ENCODE results near the gene UBE2J1. TPM values are rescaled to one million over a fixed set of nuclear protein-coding genes. Genes with fewer than 3 reads are reported as not detected.

UBE2J1 gene
- total RNA-seq, 1 experiment from 2014 or later: 23.3 TPM

DNA sequence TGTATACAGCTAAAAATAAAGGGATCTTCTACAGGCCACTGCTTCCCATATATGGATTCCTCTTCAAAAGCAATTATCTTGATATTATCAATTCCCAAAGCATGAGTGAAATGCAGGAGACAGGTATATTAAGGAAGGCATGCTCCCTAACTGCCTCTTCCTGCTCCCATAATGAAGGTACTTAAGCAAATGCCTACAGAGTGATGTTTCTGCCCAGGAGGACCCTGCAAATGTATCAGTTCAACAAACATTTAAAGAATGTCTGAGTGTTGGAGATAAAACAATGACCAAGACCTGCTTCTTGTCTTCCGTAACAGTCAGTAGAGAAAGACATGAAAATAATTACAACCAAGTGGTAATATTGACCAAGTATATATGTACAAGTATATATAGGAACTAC, 4.2 kb downstream of the UBE2J1 start:
- no TSS peak for BruUV-seq (replicated peaks)
- POLR2A ChIA-PET: no interaction called here
- intact Hi-C loops (cut with micrococcal nuclease): no loop called here

DNA sequence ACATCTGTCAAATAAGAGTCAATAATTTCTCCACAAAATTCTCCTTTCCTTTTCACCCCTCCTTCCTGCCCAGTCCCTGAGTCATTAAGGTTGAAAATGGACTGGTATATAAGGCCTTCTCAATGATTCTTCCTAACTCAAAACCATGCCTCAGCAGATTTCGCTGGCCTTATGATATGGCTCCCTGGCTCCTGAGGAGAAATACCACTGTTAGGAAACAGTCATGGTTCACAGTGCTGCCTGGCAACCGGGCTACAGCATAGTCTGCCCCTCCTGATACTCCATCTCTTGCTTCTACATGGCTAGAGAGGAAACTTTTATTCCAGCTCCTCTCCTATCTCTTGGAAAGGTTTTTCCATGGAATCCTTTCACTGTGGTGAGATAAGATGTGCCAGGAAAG, 4.7 kb downstream of the UBE2J1 start:
- RAD21 ChIA-PET (ENCODE audit: low non-redundant PET in 1 of 2, low total read pairs in 2 of 2, uncharacterized antibody in 2 of 2, unreplicated experiment in 2 of 2): no interaction called here
- no peak overlapping the region for H3K9ac ChIP-seq (ENCODE audit: low read length)
- H3K4me1 ChIP-seq (ENCODE audit: control insufficient read depth in 1 of 2, insufficient read depth in 2 of 2, low read length in 2 of 2): peaks cover 8 to 16% of the 10 kb centered on the region in 2 experiments
- no peak overlapping the region for H2AFZ ChIP-seq (ENCODE audit: low read depth, low read length, poor library complexity, severe bottlenecking)
- no peaks in the 10 kb centered on the region for H3K9me2 ChIP-seq (ENCODE audit: insufficient read depth)
- ATAC-seq (no peak), DNase-seq (ENCODE audit: low read depth, low spot score) (no peak)
- peaks cover 80% of the 10 kb centered on the region for H3K79me2 ChIP-seq (ENCODE audit: insufficient read depth, low read length)
- no peaks in the 10 kb centered on the region for H3K27me3 ChIP-seq (ENCODE audit: insufficient read depth, low read length)
- no peaks in the 10 kb centered on the region for H3K36me3 ChIP-seq (ENCODE audit: control insufficient read depth in 1 of 2, insufficient read depth in 2 of 2, low read length in 2 of 2)
- no peak overlapping the region for H3K27ac ChIP-seq (ENCODE audit: low read depth, low read length)
- no peak overlapping the region for H3K4me2 ChIP-seq (ENCODE audit: low read length)
- no TSS peak for BruUV-seq (replicated peaks)
- H3K9me3 ChIP-seq (ENCODE audit: control insufficient read depth in 1 of 2, insufficient read depth in 1 of 2, low read depth in 1 of 2, low read length in 2 of 2): no peaks in the 10 kb centered on the region
- 0 out of 2 replicates have a peak, but pooled peaks cover 4% of the 10 kb centered on the region for H4K20me1 ChIP-seq (ENCODE audit: insufficient read depth)
- intact Hi-C loops (cut with micrococcal nuclease): no loop called here
- POLR2A ChIA-PET: no interaction called here
- H3K4me3 ChIP-seq (replicated peaks in 1 of 2; ENCODE audit: low read depth in 1 of 2, low read length in 2 of 2): no peak overlapping the region
- CTCF ChIA-PET: no interaction called here
- no peak for TF ChIP-seq SRF (IDR thresholded peaks at IDR 0.05; ENCODE audit: low read depth)
- no peak for TF ChIP-seq ZFX (IDR thresholded peaks at IDR 0.05)
- no peak for TF ChIP-seq CEBPB (IDR thresholded peaks at IDR 0.05; ENCODE audit: low read depth)
- TF ChIP-seq, protein P1, sequence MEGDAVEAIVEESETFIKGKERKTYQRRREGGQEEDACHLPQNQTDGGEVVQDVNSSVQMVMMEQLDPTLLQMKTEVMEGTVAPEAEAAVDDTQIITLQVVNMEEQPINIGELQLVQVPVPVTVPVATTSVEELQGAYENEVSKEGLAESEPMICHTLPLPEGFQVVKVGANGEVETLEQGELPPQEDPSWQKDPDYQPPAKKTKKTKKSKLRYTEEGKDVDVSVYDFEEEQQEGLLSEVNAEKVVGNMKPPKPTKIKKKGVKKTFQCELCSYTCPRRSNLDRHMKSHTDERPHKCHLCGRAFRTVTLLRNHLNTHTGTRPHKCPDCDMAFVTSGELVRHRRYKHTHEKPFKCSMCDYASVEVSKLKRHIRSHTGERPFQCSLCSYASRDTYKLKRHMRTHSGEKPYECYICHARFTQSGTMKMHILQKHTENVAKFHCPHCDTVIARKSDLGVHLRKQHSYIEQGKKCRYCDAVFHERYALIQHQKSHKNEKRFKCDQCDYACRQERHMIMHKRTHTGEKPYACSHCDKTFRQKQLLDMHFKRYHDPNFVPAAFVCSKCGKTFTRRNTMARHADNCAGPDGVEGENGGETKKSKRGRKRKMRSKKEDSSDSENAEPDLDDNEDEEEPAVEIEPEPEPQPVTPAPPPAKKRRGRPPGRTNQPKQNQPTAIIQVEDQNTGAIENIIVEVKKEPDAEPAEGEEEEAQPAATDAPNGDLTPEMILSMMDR (IDR thresholded peaks at IDR 0.05 in 2 of 3, conservative IDR thresholded peaks at IDR 0.05 in 1 of 3; ENCODE audit: borderline replicate concordance in 1 of 3, insufficient read depth in 1 of 3, low read depth in 2 of 3, low read length in 2 of 3): no peak
- TF ChIP-seq EGR1 (IDR thresholded peaks at IDR 0.05; ENCODE audit: low read depth): no peak
- no peak for TF ChIP-seq SIN3A (IDR thresholded peaks at IDR 0.05; ENCODE audit: low read depth)
- TF ChIP-seq CBX3 (IDR thresholded peaks at IDR 0.05; ENCODE audit: low read depth): no peak
- TF ChIP-seq EZH2 (IDR thresholded peaks at IDR 0.05): no peak
- TF ChIP-seq SP1 (IDR thresholded peaks at IDR 0.05; ENCODE audit: low read depth): no peak
- TF ChIP-seq POLR2A (IDR thresholded peaks at IDR 0.05; ENCODE audit: borderline replicate concordance, extremely low read depth, insufficient read depth, insufficient read length): no peak
- TF ChIP-seq, protein P2, sequence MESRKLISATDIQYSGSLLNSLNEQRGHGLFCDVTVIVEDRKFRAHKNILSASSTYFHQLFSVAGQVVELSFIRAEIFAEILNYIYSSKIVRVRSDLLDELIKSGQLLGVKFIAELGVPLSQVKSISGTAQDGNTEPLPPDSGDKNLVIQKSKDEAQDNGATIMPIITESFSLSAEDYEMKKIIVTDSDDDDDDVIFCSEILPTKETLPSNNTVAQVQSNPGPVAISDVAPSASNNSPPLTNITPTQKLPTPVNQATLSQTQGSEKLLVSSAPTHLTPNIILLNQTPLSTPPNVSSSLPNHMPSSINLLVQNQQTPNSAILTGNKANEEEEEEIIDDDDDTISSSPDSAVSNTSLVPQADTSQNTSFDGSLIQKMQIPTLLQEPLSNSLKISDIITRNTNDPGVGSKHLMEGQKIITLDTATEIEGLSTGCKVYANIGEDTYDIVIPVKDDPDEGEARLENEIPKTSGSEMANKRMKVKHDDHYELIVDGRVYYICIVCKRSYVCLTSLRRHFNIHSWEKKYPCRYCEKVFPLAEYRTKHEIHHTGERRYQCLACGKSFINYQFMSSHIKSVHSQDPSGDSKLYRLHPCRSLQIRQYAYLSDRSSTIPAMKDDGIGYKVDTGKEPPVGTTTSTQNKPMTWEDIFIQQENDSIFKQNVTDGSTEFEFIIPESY (IDR thresholded peaks at IDR 0.05; ENCODE audit: extremely low read depth, insufficient replicate concordance, low read length): no peak
- TF ChIP-seq TCF7L2 (IDR thresholded peaks at IDR 0.05; ENCODE audit: borderline replicate concordance, extremely low read depth, insufficient read depth, insufficient read length): no peak

More for the DNA sequence above, 4.2 kb downstream of the UBE2J1 start:
- peaks cover 79% of the 10 kb centered on the region for H3K79me2 ChIP-seq (ENCODE audit: insufficient read depth, low read length)
- RAD21 ChIA-PET (ENCODE audit: low non-redundant PET in 1 of 2, low total read pairs in 2 of 2, uncharacterized antibody in 2 of 2, unreplicated experiment in 2 of 2): no interaction called here
- CTCF ChIA-PET: no interaction called here
- H4K20me1 ChIP-seq (ENCODE audit: insufficient read depth): 0 out of 2 replicates have a peak, but pooled peaks cover 4% of the 10 kb centered on the region
- H3K9me2 ChIP-seq (ENCODE audit: insufficient read depth): no peaks in the 10 kb centered on the region
- no peaks in the 10 kb centered on the region for H3K36me3 ChIP-seq (ENCODE audit: control insufficient read depth in 1 of 2, insufficient read depth in 2 of 2, low read length in 2 of 2)
- H3K27me3 ChIP-seq (ENCODE audit: insufficient read depth, low read length): no peaks in the 10 kb centered on the region
- no peak overlapping the region for H3K4me3 ChIP-seq (replicated peaks in 1 of 2; ENCODE audit: low read depth in 1 of 2, low read length in 2 of 2)
- DNase-seq (ENCODE audit: low read depth, low spot score): no peak
- H3K4me1 ChIP-seq (ENCODE audit: control insufficient read depth in 1 of 2, insufficient read depth in 2 of 2, low read length in 2 of 2): peaks cover 13 to 22% of the 10 kb centered on the region in 2 experiments
- TF ChIP-seq EGR1 (IDR thresholded peaks at IDR 0.05; ENCODE audit: low read depth) (no peak), CBX3 (IDR thresholded peaks at IDR 0.05; ENCODE audit: low read depth) (no peak), ELF1 (IDR thresholded peaks at IDR 0.05; ENCODE audit: borderline replicate concordance, low read depth) (no peak)
- TF ChIP-seq, protein P1 (IDR thresholded peaks at IDR 0.05 in 2 of 3, conservative IDR thresholded peaks at IDR 0.05 in 1 of 3; ENCODE audit: borderline replicate concordance in 1 of 3, insufficient read depth in 1 of 3, low read depth in 2 of 3, low read length in 2 of 3): no peak
- no peak overlapping the region for H2AFZ ChIP-seq (ENCODE audit: low read depth, low read length, poor library complexity, severe bottlenecking)
- H3K9me3 ChIP-seq (ENCODE audit: control insufficient read depth in 1 of 2, insufficient read depth in 1 of 2, low read depth in 1 of 2, low read length in 2 of 2): no peaks in the 10 kb centered on the region
- H3K27ac ChIP-seq (ENCODE audit: low read depth, low read length): no peak overlapping the region
- H3K4me2 ChIP-seq (ENCODE audit: low read length): no peak overlapping the region
- ATAC-seq: no peak
- H3K9ac ChIP-seq (ENCODE audit: low read length): no peak overlapping the region
